Activated CD8-positive, alpha-beta memory T cell treated with anti-CD3 and anti-CD28 coated beads for 4 hours (primary cell): ENCODE data around the gene L3MBTL4.

Experiments
- DNase-seq, 2 donors: peaks; one replicate each; pipeline ENCODE4 v3.0.0-alpha.2; 2020; ENCODE audit warnings: low read depth in 2 of 2

L3MBTL4 gene

DNA sequence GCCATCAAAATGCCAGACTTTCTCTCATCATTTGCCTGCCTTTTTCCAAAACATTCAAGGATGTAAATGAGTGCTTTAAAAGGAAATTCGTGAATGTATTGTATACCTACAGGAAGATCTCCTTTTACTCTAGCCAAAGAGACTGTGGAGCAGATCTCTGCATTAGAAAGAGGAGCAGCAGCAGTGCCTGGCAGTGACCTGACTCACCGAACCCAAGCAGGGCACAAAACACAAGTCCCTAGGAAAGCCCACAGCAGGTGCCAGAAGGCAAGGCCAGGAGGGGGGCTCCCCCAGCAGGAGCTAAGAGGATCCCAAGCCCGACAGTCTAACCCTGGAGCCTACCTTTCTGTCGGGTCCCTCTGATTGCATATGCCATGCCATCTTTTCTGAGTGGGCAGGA, 47.9 kb downstream of the L3MBTL4 start:
- DNase-seq: no peak

GRCh38 chr18:6365385-6365784, 49.3 kb downstream of the L3MBTL4 start:
- DNase-seq: no peak

DNA sequence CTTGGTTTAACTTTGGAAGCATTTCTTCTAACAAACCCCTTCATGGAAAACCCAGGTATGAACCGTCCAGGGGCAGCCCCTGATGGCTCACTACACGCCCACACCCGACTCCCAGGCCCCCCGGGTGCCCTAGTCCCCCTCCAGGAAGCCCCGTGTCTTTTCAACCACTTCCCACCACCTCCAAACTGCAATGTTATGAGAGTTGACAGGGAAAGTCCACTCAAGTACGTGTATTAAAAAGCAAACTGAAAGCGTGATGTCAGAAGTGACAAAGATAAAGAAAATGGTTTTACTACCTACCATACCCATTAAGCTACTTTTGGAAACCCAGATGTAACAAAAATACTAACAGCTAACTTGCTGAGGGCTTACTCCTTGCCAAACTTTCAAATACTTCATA, 51.5 kb downstream of the L3MBTL4 start:
- DNase-seq: no peak

DNA sequence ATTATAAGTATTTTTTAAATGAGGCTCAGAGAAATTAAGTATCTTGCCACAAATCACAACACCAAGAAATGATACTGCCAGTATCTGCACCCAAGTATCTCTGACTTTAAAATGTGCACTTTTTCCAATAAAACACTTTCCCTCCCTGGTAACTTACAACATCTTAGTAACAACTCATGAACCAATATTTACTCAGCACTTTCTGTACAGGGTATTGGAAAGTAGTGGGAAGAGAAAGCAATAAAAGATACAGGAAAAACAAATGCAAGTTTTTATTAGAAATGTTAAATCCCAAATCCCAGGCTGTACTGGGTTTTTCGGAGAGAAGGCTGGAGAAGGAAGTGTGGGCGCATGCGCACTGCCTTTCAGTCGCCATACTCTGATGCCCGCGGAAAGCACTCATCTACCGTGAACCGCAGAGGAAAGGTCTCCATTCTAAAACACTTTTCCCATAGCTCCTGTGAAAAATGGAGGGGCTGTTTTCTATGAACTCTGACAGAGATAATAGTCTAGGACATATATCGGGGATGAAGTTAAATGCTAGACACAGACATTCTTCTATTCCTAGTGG, 52.1 kb downstream of the L3MBTL4 start:
- no peak for DNase-seq

- no peak for DNase-seq
Observed at GRCh38 chr18:6357668-6358067, 57.0 kb downstream of the L3MBTL4 start.

DNA sequence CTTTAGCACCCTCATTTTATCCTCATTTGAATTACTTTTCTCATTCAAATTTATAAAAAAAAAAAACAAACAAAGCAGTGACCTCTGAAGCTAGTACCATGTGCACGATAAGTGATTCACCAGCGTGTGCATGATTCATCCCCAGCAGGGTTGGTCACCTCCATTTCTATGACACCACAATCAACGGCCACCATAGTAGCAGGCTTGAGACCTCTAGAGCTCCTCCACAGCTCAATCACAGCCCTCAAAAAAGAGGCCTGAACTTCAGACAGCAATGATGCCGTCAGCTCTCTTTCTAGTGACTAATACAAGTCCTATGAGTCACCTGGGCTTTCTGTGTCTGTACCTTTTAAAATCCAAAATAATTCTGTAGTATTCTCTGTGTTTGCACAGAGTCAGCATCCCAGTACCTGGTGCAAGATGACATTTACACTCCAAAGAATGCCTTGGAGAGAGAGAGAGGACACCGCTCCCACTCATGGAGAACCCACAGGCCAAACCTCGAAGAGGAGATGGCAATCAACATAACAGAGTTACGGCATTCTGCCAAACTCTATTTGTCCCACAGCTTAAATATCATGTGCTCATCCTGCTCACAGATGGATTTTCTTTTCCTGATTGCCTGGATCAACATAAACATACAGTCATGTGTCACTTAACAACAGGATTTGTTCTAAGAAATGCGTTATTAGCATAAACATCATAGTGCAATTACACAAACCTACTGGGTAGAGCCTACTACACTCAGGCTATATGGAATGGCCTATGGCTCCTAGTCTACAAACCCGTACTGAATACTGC, 58.7 kb downstream of the L3MBTL4 start:
- no peak for DNase-seq

- DNase-seq: no peak
Observed at GRCh38 chr18:6352275-6352674, 62.4 kb downstream of the L3MBTL4 start.

- DNase-seq: no peak
Observed at GRCh38 chr18:6342990-6343389, 71.7 kb downstream of the L3MBTL4 start.

- no peak for DNase-seq
Observed at GRCh38 chr18:6341709-6342108, 73.0 kb downstream of the L3MBTL4 start.

GRCh38 chr18:6341303-6341702, 73.4 kb downstream of the L3MBTL4 start:
- no peak for DNase-seq

- DNase-seq: no peak
Observed at GRCh38 chr18:6340121-6340520, 74.6 kb downstream of the L3MBTL4 start.

DNA sequence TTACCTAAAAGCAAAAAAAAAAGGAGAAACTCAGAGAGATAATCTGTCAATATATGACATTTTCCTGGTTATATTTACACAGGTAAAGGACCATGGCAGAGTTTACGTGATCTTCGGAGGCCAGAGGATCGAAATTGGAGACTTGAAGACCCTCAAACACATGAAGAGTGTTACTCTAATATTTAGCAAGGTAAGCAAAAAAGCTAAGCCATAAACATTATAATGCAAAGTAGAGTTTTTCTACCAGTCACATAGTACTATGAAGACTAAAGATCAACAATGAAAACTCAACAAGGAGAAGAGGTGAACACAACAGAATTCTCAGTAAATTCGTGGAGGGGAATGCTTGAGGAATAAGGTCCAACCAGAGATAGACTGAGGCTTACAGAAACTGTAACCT, 78.5 kb downstream of the L3MBTL4 start:
- no peak for DNase-seq

GRCh38 chr18:6333981-6334380, 80.7 kb downstream of the L3MBTL4 start:
- DNase-seq: no peak

DNA sequence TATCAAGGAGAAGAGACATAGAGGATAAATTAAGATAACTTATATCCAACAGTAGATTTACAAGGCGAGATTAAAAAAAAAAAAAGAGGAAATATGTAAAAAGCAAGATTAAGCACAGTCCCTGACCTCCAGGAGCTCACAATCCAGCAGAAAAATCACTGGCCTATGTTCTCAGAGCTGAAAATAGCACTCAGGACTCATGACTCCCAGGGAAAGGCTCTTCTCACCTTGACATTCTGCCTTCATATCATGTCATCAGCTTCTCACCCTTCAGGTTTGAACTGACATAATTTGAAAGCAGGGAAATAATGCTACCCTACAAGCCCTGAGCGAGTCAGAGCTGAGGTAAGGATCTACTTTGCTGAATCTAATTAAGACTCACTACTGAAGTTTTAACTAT, 82.8 kb downstream of the L3MBTL4 start:
- no peak for DNase-seq

- no peak for DNase-seq
Observed at GRCh38 chr18:6330786-6331185, 83.9 kb downstream of the L3MBTL4 start.

- no peak for DNase-seq
Observed at GRCh38 chr18:6328621-6329010, 86.1 kb downstream of the L3MBTL4 start.

DNA sequence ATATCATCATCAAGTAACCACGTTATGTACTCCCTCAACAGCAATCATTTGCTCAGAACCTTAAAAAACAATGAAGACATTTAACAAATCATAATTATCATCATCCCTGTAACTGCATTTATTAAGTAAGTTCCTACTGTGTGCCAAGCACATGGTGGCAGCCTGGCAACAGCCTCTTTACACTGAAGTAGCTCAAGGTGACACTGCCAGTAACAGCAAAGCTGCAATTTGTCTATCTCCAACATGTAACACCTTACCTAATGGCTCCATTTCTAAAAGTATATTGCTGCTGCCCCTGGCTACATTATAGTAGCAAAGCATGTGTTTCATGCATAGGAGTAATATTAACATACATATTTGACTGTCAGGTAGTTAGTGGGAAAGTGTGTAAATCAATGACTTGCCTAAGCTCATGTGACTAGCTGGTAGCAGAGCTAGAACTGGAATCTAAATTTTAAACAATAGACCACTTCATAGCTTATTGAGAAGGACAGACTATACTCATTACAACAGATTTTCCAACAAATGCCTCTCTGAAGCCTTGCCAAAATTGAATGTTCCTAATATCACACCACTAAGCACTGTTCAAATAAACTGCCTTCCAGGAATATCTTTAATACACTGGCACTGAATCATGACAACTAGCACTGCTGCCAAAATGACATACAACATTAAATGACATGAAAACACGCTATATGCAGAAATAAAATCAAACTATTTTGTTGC, 86.7 kb downstream of the L3MBTL4 start:
- DNase-seq: no peak

- no peak for DNase-seq
Observed at GRCh38 chr18:6327485-6327884, 87.2 kb downstream of the L3MBTL4 start.

- DNase-seq: no peak
Observed at GRCh38 chr18:6326566-6326965, 88.1 kb downstream of the L3MBTL4 start.

- DNase-seq: no peak
Observed at GRCh38 chr18:6323319-6323889, 91.3 kb downstream of the L3MBTL4 start.

DNA sequence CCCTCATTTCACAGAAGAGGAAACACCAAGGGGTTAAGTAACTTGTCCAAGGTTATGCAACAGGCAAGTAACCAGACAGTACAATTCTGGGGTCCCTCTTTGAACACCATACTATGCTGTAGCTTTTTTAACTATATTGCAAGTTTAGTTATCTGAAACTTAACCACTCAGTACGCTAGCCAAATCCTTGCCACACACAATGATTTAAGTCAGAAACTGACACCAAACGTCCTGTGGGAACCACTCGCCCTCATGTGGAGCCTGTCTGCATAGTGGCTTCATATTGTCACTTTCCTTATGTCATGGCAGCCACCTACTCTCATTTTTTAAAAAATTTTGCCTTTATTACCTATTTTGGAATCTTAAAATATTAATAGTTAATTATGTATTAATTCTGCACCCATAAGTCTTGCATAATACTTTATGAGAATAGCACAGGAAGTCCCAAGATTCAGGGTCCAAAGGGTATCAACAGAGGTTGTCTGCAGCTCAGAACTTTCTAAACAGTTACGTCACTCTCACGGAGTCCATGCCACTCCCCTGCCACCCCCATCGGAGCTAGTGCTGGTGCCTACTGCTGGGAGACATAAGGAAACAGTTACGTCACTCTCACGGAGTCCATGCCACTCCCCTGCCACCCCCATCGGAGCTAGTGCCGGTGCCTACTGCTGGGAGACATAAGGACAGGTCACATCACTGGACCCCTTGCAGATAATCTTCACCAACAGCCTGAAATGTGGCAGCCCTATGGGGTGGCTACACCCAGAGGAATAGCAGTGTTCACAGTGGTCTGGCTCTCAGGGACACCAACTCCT, 99.0 kb downstream of the L3MBTL4 start:
- no peak for DNase-seq

DNA sequence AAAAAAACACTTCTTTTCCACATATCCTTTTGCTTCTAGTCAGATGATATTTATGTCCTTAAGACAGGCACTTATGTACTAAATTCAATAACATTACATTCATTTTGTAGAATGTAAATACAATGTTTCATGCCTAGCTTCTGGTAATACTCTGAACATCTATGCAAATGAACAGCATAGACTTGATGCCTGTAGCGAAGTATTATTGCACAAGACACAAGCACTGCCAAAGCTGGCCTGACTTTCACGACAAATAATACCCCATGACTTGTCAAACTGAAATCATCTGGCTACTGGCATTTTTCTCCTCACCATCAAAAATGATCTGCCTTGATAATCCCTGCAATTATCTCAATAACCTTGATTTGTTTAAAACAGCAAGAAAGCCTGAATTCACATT, 101.3 kb downstream of the L3MBTL4 start:
- DNase-seq: no peak
